Embryonic facial prominence (tissue), 1 donor: ENCODE results near the gene NDUFAB1.
"Not testable (repeated sequence)": the region's sequence is repeated elsewhere in the genome, so short reads cannot be mapped to it uniquely, and the experiment has no call there.

Source experiments
- DNase-seq: peaks from one replicate; pipeline ENCODE4 v3.0.0-alpha.2; 2016; ENCODE audit errors: extremely low spot score

The NDUFAB1 gene

GRCh38 chr16:23595951-23596720 is at the start of gene NDUFAB1:
TSS of gene NDUFAB1 (minus strand) at chr16:23596316. CDS start at chr16:23596290, 26 bp downstream.
- DNase-seq, result peak; percentile 70

GRCh38 chr16:23642246-23642774 is 46.2 kb upstream of the NDUFAB1 start:
- no peak for DNase-seq

- peak; percentile 83 for DNase-seq
Observed at GRCh38 chr16:23640931-23641765, 45.0 kb upstream of the NDUFAB1 start, which contains the start of the genes DCTN5 and PALB2. TSS of gene DCTN5 (plus strand) at chr16:23641466. CDS start at chr16:23641543, 77 bp downstream. TSS of gene PALB2 (minus strand) at chr16:23641310. CDS start at chr16:23641157, 153 bp downstream.

GRCh38 chr16:23640615-23640930 is 44.5 kb upstream of the NDUFAB1 start:
- no peak for DNase-seq

- no peak for DNase-seq
Observed at GRCh38 chr16:23635958-23636357, 39.8 kb upstream of the NDUFAB1 start.

- DNase-seq, result no peak
Observed at GRCh38 chr16:23634461-23635036, 38.4 kb upstream of the NDUFAB1 start.

- DNase-seq, result not testable (repeated sequence)
Observed at GRCh38 chr16:23631874-23632273, 35.8 kb upstream of the NDUFAB1 start.

- DNase-seq, result no peak
Observed at GRCh38 chr16:23629516-23629915, 33.4 kb upstream of the NDUFAB1 start.

- DNase-seq, result no peak
Observed at GRCh38 chr16:23624092-23624491, 28.0 kb upstream of the NDUFAB1 start.

GRCh38 chr16:23615805-23616204 is 19.7 kb upstream of the NDUFAB1 start:
- no peak for DNase-seq

- no peak for DNase-seq
Observed at GRCh38 chr16:23611936-23612335, 15.8 kb upstream of the NDUFAB1 start.

GRCh38 chr16:23610905-23611304 is 14.8 kb upstream of the NDUFAB1 start:
- not testable (repeated sequence) for DNase-seq

GRCh38 chr16:23609929-23610328 is 13.8 kb upstream of the NDUFAB1 start:
- no peak for DNase-seq

GRCh38 chr16:23608194-23608593 is 12.1 kb upstream of the NDUFAB1 start:
- DNase-seq, result no peak

GRCh38 chr16:23607726-23608125 is 11.6 kb upstream of the NDUFAB1 start:
- no peak for DNase-seq

- DNase-seq, result no peak
Observed at GRCh38 chr16:23597003-23597756, 1.1 kb upstream of the NDUFAB1 start.

- DNase-seq, result no peak
Observed at GRCh38 chr16:23595246-23595950, 718 bp downstream of the NDUFAB1 start.

- DNase-seq, result no peak
Observed at GRCh38 chr16:23594186-23594585, 1.9 kb downstream of the NDUFAB1 start.

GRCh38 chr16:23590181-23590580 is 5.9 kb downstream of the NDUFAB1 start:
- no peak for DNase-seq

GRCh38 chr16:23587726-23588125 is 8.4 kb downstream of the NDUFAB1 start:
- no peak for DNase-seq
